ENCODE results near the gene CEP41.
"Not testable (repeated sequence)": the region's sequence is repeated elsewhere in the genome, so short reads cannot be mapped to it uniquely, and the experiment has no call there.

CEP41 gene

GRCh38 chr7:130461272-130461671 lies 20.5 kb upstream of the CEP41 start:
- DNase-seq (ENCODE audit: low spot score), result no peak

- no peak for DNase-seq (ENCODE audit: low spot score)
Measured at GRCh38 chr7:130458257-130458656, 17.4 kb upstream of the CEP41 start.

DNA sequence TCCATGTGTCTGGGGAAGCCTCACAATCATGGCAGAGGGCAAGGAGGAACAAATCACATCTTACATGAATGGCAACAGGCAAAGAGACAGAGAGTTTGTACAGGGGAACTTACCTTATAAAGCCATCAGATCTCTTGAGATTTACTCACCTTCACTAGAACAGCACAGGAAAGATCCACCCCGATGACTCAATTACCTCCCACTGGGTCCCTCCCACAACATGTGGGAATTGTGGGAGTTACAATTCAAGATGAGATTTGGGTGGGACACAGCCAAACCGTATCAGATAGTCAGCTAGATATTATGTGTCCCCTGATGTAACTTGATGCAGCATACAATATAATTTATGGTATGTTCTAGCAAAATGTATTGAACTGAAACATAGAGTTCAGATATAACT lies 14.1 kb upstream of the CEP41 start:
- no peak for DNase-seq (ENCODE audit: low spot score)

DNA sequence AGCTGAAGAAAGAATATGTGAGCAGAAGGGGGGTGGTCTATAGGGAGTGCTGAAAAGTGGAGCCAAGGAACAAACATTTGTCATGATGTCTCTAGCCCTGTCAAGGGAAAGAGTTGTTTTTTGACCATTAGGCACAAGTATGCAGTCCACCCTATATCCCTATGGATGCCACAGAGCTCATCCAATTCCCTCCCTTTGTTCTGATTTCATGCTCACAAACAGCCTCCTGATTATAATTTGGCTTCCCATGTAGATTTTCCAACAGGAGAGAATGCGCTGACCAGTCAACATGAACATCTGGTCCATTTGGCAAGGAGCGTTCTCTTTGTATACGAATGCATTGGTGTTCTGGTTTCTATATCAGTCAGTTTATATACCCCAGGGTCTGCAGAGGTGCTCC lies 12.1 kb upstream of the CEP41 start:
- DNase-seq (ENCODE audit: low spot score), result no peak

DNA sequence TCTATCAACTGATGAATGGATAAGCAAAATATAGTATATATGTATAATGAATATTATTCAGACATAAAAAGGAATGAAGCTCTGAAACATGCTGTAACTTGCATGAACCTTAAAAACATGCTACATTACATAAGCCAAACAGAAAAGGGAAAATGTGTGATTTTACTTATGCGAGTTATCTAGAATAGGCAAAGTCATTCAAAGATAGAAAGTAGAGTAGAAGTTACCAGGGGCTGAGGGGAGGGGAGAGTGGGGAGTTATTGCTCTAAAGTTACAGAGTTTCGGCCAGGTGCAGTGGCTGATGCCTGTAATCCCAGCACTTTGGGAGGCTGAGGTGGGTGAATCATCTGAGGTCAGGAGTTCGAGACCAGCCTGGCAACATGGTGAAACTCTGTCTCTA lies 10.5 kb upstream of the CEP41 start:
- DNase-seq (ENCODE audit: low spot score), result not testable (repeated sequence)

- DNase-seq (ENCODE audit: low spot score), result no peak
Measured at GRCh38 chr7:130446259-130446658, 5.4 kb upstream of the CEP41 start.

- DNase-seq (ENCODE audit: low spot score), result no peak
Measured at GRCh38 chr7:130444751-130445407, 4.1 kb upstream of the CEP41 start.

DNA sequence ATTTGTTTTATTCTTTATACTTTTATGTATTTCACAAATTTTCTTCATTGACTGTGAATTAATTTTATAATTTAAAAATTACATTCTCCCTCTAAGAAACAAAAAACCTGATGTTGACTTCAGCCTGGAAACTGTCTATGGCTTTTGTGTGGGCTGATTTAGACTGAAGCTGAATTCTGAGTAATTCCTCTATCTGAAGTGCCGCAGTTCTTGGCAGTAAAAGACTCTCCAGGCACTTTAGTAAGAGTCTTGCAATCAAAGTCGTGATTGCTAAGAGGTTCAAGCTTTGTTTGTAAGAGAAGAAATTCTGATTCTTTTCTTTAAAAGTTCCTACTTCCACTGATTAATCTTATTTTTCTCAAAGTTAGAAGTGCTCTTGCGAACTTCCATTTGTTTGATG lies 3.4 kb upstream of the CEP41 start:
- no peak for DNase-seq (ENCODE audit: low spot score)

DNA sequence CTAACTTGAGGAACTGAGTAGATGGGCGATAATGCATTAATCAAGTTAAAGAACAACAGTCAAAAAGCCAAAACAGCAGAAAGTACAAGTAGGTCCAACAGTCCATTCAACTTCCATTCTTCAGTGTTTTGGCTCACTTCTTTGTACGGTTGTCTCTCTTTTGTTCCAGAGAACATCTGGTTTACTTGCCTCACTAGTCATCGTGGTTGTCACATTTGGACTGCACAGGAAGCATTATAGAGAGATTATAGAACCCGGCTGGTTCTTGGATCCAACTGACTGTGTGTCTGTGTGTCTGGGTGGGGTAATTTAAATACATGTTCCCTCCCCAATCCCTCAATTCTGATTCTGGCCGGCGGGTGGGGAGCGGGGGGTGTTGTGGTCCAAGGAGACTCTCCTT lies 1.8 kb upstream of the CEP41 start:
- no peak for DNase-seq (ENCODE audit: low spot score)

DNA sequence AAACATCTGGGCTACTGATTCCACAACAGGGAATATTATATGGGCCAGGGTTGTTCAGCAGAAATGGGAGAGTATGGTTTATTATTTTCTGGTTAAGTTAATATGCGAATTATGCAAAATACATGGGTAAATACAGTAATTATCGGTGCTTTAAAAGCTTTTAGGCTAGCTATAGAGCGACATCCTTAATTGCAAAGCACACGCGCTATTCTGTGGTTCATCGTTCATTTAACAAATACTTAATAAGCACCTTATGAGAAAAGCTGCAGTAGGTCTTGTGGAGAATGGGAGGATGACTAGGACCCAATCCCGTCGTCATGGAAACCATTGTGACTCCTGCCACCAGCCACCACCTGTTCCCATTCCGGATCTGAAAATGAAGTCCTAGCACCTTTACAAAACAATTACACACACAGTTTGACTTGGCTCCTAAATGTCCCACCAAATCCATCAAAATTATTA lies 623 bp upstream of the CEP41 start:
- no peak for DNase-seq (ENCODE audit: low spot score)

GRCh38 chr7:130436253-130436652 lies 4.6 kb downstream of the CEP41 start:
- no peak for DNase-seq (ENCODE audit: low spot score)

DNA sequence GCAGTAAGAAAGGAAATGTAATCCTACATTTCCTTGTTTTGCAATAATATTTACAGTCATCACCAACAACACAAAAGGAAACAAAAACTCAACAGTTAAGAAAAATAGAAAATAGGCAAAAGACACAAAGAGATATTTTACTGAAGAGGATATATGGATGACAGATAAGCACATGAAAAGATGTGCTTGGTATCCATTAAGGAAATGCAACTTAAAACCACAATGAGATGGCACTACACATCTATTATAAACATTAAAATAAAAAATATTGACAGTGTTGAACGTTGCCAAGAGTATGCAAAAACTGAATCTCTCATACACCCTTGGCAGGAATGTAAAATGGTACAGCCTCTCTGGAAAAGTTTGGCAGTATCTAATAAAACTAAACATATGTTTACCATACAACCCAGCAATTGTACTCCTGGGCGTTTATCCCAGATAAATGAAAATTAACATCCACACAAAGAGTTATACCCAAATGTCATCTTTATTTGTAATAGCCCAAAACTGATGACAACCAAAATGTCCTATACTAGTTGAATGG lies 5.4 kb downstream of the CEP41 start:
- no peak for DNase-seq (ENCODE audit: low spot score)

GRCh38 chr7:130433301-130433700 lies 7.5 kb downstream of the CEP41 start:
- no peak for DNase-seq (ENCODE audit: low spot score)

DNA sequence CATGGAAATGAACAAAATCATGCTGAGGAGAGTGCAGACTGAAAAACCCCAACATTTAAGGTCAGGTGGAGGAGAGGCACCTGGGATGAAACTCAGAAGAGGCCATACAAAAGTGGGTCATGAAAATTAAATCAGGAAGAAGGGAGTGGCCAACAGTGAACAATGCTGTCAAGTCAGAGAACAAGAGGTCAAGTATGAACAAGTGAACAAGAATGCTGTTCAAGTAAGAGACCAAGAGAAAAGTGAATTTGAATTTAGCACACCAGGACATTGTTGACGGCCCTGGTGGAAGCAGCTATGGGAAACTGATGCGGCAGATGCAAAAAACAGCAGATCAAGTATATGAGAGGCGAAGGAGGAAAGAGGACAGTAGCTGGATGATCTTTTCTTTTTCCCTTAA lies 7.9 kb downstream of the CEP41 start:
- DNase-seq (ENCODE audit: low spot score), result no peak

GRCh38 chr7:130430841-130431666 lies 9.8 kb downstream of the CEP41 start:
- no peak for DNase-seq (ENCODE audit: low spot score)

- DNase-seq (ENCODE audit: low spot score), result no peak
Measured at GRCh38 chr7:130430115-130430514, 10.7 kb downstream of the CEP41 start.

GRCh38 chr7:130429019-130429418 lies 11.8 kb downstream of the CEP41 start:
- no peak for DNase-seq (ENCODE audit: low spot score)

GRCh38 chr7:130426564-130426963 lies 14.3 kb downstream of the CEP41 start:
- no peak for DNase-seq (ENCODE audit: low spot score)

- no peak for DNase-seq (ENCODE audit: low spot score)
Measured at GRCh38 chr7:130425796-130426195, 15.0 kb downstream of the CEP41 start.

DNA sequence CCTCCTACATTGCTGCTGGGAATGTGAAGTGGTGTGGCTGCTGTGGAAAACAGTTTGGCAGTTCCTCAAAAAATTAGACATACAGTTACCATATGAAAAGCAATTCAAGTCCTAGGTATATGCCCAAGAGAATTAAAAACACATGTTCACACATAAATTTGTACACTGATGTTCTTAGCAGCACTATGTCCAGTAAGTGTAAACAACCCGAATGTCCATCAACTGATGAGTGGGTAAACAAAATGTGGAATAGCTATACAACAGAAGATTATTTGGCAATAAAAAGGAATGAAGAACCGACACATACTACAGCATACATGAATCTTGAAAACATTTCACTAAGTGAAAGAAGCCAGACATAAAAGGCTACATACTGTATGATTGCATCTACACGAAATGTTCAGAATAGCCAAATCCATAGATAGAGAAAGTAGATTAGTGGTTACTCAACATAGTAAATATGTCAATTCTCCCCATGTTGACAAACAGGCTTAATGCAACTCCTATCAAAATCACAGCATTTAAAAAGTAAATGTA lies 17.2 kb downstream of the CEP41 start:
- no peak for DNase-seq (ENCODE audit: low spot score)

GRCh38 chr7:130421684-130422083 lies 19.1 kb downstream of the CEP41 start:
- no peak for DNase-seq (ENCODE audit: low spot score)

GRCh38 chr7:130420943-130421578 lies 19.8 kb downstream of the CEP41 start:
- no peak for DNase-seq (ENCODE audit: low spot score)

DNA sequence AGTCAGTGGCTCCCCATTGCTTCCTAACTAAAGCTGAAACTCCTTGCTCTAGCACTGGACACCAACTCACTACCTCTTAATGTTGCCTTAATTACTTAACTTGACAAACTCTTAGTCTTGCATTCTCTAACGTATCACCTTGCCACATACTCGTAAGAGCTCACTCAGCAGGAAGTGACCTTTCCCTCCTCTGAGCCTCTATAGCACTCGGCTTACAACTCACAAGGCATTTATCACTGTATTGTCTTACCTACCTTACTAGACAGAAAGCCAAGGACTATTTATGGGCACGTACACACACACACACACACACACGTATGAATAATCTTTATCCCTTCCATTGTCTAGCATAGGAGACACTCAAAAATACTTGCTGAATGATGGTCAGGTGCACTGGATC lies 21.2 kb downstream of the CEP41 start:
- DNase-seq (ENCODE audit: low spot score), result no peak

Data from CD4-positive, alpha-beta T cell treated with Interleukin-15 for 4 hours (primary cell).